ENCODE measurements around the gene PPFIA3. TPM values are rescaled to one million over a fixed set of nuclear protein-coding genes. Genes with fewer than 3 reads are reported as not detected.

PPFIA3 gene
- total and polyA plus RNA-seq, 2 experiments from 2014 or later, result 25.4 to 29.7 TPM

Small RNAs within 50 kb of the gene (small RNA-seq; reads per million reads assigned to genes)
- not detected for gene RN7SL708P (ENCODE audit: low replicate concordance)

Other genes with a start within 250 kb of the PPFIA3 start
- gene PPP1R15A, start 247.1 kb upstream of the PPFIA3 start, total RNA-seq (2014; rRNA removed; shearing (Covaris generic)), result 14.5 and 15.8 TPM in 2 replicates
- gene PPP1R15A, start 247.1 kb upstream of the PPFIA3 start, polyA plus RNA-seq (2016; fragmentation: Nextera tagmentation; extraction: Ambion mirVana), result 14.0 and 14.4 TPM in 2 replicates
- gene TULP2, start 220.8 kb upstream of the PPFIA3 start, total RNA-seq (2014; rRNA removed; shearing (Covaris generic)), result 0.12 and 0.42 TPM in 2 replicates
- gene TULP2, start 220.8 kb upstream of the PPFIA3 start, polyA plus RNA-seq (2016; fragmentation: Nextera tagmentation; extraction: Ambion mirVana), result 1.1 and 1.9 TPM in 2 replicates
- 142 and 163 TPM in 2 replicates for gene NUCB1, start 219.2 kb upstream of the PPFIA3 start, total RNA-seq (2014; rRNA removed; shearing (Covaris generic))
- 57.1 and 64.9 TPM in 2 replicates for gene NUCB1, start 219.2 kb upstream of the PPFIA3 start, polyA plus RNA-seq (2016; fragmentation: Nextera tagmentation; extraction: Ambion mirVana)
- gene DHDH, start 185.8 kb upstream of the PPFIA3 start, total RNA-seq (2014; rRNA removed; shearing (Covaris generic)), result 0.69 and 0.78 TPM in 2 replicates
- 4.7 and 8.4 TPM in 2 replicates for gene DHDH, start 185.8 kb upstream of the PPFIA3 start, polyA plus RNA-seq (2016; fragmentation: Nextera tagmentation; extraction: Ambion mirVana)
- gene BAX, start 164.7 kb upstream of the PPFIA3 start, total RNA-seq (2014; rRNA removed; shearing (Covaris generic)), result 184 and 261 TPM in 2 replicates
- gene BAX, start 164.7 kb upstream of the PPFIA3 start, polyA plus RNA-seq (2016; fragmentation: Nextera tagmentation; extraction: Ambion mirVana), result 168 and 179 TPM in 2 replicates
- 1,625 and 2,064 TPM in 2 replicates for gene FTL, start 154.2 kb upstream of the PPFIA3 start, total RNA-seq (2014; rRNA removed; shearing (Covaris generic))
- 5,278 and 5,436 TPM in 2 replicates for gene FTL, start 154.2 kb upstream of the PPFIA3 start, polyA plus RNA-seq (2016; fragmentation: Nextera tagmentation; extraction: Ambion mirVana)
- gene GYS1, start 126.2 kb upstream of the PPFIA3 start, total RNA-seq (2014; rRNA removed; shearing (Covaris generic)), result 23.1 and 28.9 TPM in 2 replicates
- 15.9 and 19.9 TPM in 2 replicates for gene GYS1, start 126.2 kb upstream of the PPFIA3 start, polyA plus RNA-seq (2016; fragmentation: Nextera tagmentation; extraction: Ambion mirVana)
- 222 and 252 TPM in 2 replicates for gene RUVBL2, start 125.7 kb upstream of the PPFIA3 start, total RNA-seq (2014; rRNA removed; shearing (Covaris generic))
- 194 and 196 TPM in 2 replicates for gene RUVBL2, start 125.7 kb upstream of the PPFIA3 start, polyA plus RNA-seq (2016; fragmentation: Nextera tagmentation; extraction: Ambion mirVana)
- gene LHB, start 102.5 kb upstream of the PPFIA3 start, total RNA-seq (2014; rRNA removed; shearing (Covaris generic)), result 1.9 TPM in 1 of 2 replicates, not detected in the other
- 0.76 TPM in 1 of 2 replicates, not detected in the other for gene LHB, start 102.5 kb upstream of the PPFIA3 start, polyA plus RNA-seq (2016; fragmentation: Nextera tagmentation; extraction: Ambion mirVana)
- not detected in 2 replicates for gene CGB3, start 95.2 kb upstream of the PPFIA3 start, total RNA-seq (2014; rRNA removed; shearing (Covaris generic))
- gene CGB3, start 95.2 kb upstream of the PPFIA3 start, polyA plus RNA-seq (2016; fragmentation: Nextera tagmentation; extraction: Ambion mirVana), result not detected in 2 replicates
- not detected in 2 replicates for gene CGB2, start 87.7 kb upstream of the PPFIA3 start, total RNA-seq (2014; rRNA removed; shearing (Covaris generic))
- 0.57 TPM in 1 of 2 replicates, not detected in the other for gene CGB2, start 87.7 kb upstream of the PPFIA3 start, polyA plus RNA-seq (2016; fragmentation: Nextera tagmentation; extraction: Ambion mirVana)
- gene CGB1, start 82.6 kb upstream of the PPFIA3 start, total RNA-seq (2014; rRNA removed; shearing (Covaris generic)), result 0.52 TPM in 1 of 2 replicates, not detected in the other
- not detected in 2 replicates for gene CGB1, start 82.6 kb upstream of the PPFIA3 start, polyA plus RNA-seq (2016; fragmentation: Nextera tagmentation; extraction: Ambion mirVana)
- not detected in 2 replicates for gene CGB5, start 75.7 kb upstream of the PPFIA3 start, total RNA-seq (2014; rRNA removed; shearing (Covaris generic))
- gene CGB5, start 75.7 kb upstream of the PPFIA3 start, polyA plus RNA-seq (2016; fragmentation: Nextera tagmentation; extraction: Ambion mirVana), result not detected in 2 replicates
- gene CGB8, start 70.4 kb upstream of the PPFIA3 start, total RNA-seq (2014; rRNA removed; shearing (Covaris generic)), result not detected in 2 replicates
- gene CGB8, start 70.4 kb upstream of the PPFIA3 start, polyA plus RNA-seq (2016; fragmentation: Nextera tagmentation; extraction: Ambion mirVana), result not detected in 2 replicates
- gene CGB7, start 61.8 kb upstream of the PPFIA3 start, total RNA-seq (2014; rRNA removed; shearing (Covaris generic)), result 0.97 and 1.0 TPM in 2 replicates
- 0.32 and 0.66 TPM in 2 replicates for gene CGB7, start 61.8 kb upstream of the PPFIA3 start, polyA plus RNA-seq (2016; fragmentation: Nextera tagmentation; extraction: Ambion mirVana)
- gene NTF4, start 54.7 kb upstream of the PPFIA3 start, total RNA-seq (2014; rRNA removed; shearing (Covaris generic)), result 0.39 and 0.94 TPM in 2 replicates
- gene NTF4, start 54.7 kb upstream of the PPFIA3 start, polyA plus RNA-seq (2016; fragmentation: Nextera tagmentation; extraction: Ambion mirVana), result 2.7 TPM in 2 replicates
- gene KCNA7, start 46.8 kb upstream of the PPFIA3 start, total RNA-seq (2014; rRNA removed; shearing (Covaris generic)), result not detected in 2 replicates
- 0.08 and 0.14 TPM in 2 replicates for gene KCNA7, start 46.8 kb upstream of the PPFIA3 start, polyA plus RNA-seq (2016; fragmentation: Nextera tagmentation; extraction: Ambion mirVana)
- gene SNRNP70, start 34.1 kb upstream of the PPFIA3 start, total RNA-seq (2014; rRNA removed; shearing (Covaris generic)), result 349 and 361 TPM in 2 replicates
- 229 and 243 TPM in 2 replicates for gene SNRNP70, start 34.1 kb upstream of the PPFIA3 start, polyA plus RNA-seq (2016; fragmentation: Nextera tagmentation; extraction: Ambion mirVana)
- 1.2 and 7.8 TPM in 2 replicates for gene LIN7B, start 5.2 kb upstream of the PPFIA3 start, total RNA-seq (2014; rRNA removed; shearing (Covaris generic))
- 8.6 and 10.5 TPM in 2 replicates for gene LIN7B, start 5.2 kb upstream of the PPFIA3 start, polyA plus RNA-seq (2016; fragmentation: Nextera tagmentation; extraction: Ambion mirVana)
- 2.6 and 8.1 TPM in 2 replicates for gene C19orf73, start 401 bp upstream of the PPFIA3 start, total RNA-seq (2014; rRNA removed; shearing (Covaris generic))
- 8.0 and 9.1 TPM in 2 replicates for gene C19orf73, start 401 bp upstream of the PPFIA3 start, polyA plus RNA-seq (2016; fragmentation: Nextera tagmentation; extraction: Ambion mirVana)
- gene HRC, start 35.9 kb downstream of the PPFIA3 start, total RNA-seq (2014; rRNA removed; shearing (Covaris generic)), result 1.4 and 1.9 TPM in 2 replicates
- 2.0 and 2.5 TPM in 2 replicates for gene HRC, start 35.9 kb downstream of the PPFIA3 start, polyA plus RNA-seq (2016; fragmentation: Nextera tagmentation; extraction: Ambion mirVana)
- 11.6 and 16.5 TPM in 2 replicates for gene TRPM4, start 38.2 kb downstream of the PPFIA3 start, total RNA-seq (2014; rRNA removed; shearing (Covaris generic))
- 25.7 and 30.4 TPM in 2 replicates for gene TRPM4, start 38.2 kb downstream of the PPFIA3 start, polyA plus RNA-seq (2016; fragmentation: Nextera tagmentation; extraction: Ambion mirVana)
- gene SLC6A16, start 205.6 kb downstream of the PPFIA3 start, total RNA-seq (2014; rRNA removed; shearing (Covaris generic)), result 0.31 and 1.6 TPM in 2 replicates
- 1.4 and 1.8 TPM in 2 replicates for gene SLC6A16, start 205.6 kb downstream of the PPFIA3 start, polyA plus RNA-seq (2016; fragmentation: Nextera tagmentation; extraction: Ambion mirVana)
- gene CD37, start 215.9 kb downstream of the PPFIA3 start, total RNA-seq (2014; rRNA removed; shearing (Covaris generic)), result not detected in 2 replicates
- 106 and 114 TPM in 2 replicates for gene CD37, start 215.9 kb downstream of the PPFIA3 start, polyA plus RNA-seq (2016; fragmentation: Nextera tagmentation; extraction: Ambion mirVana)
- 74.4 and 82.5 TPM in 2 replicates for gene TEAD2, start 242.9 kb downstream of the PPFIA3 start, total RNA-seq (2014; rRNA removed; shearing (Covaris generic))
- gene TEAD2, start 242.9 kb downstream of the PPFIA3 start, polyA plus RNA-seq (2016; fragmentation: Nextera tagmentation; extraction: Ambion mirVana), result 30.3 and 34.3 TPM in 2 replicates
- 0.76 TPM in 1 of 2 replicates, not detected in the other for gene DKKL1, start 244.3 kb downstream of the PPFIA3 start, total RNA-seq (2014; rRNA removed; shearing (Covaris generic))
- 2.9 and 3.6 TPM in 2 replicates for gene DKKL1, start 244.3 kb downstream of the PPFIA3 start, polyA plus RNA-seq (2016; fragmentation: Nextera tagmentation; extraction: Ambion mirVana)